Activated B cell treated with CpG ODN at 0.5 μM for 24 hours (primary cell): ENCODE data around the gene HDGFL3. TPM values are rescaled to one million over a fixed set of nuclear protein-coding genes. Genes with fewer than 3 reads are reported as not detected.
"Not testable (repeated sequence)": the region's sequence is repeated elsewhere in the genome, so short reads cannot be mapped to it uniquely, and the experiment has no call there.

Source experiments
- ATAC-seq: fragments of 200-7000 bp; cut with Tn5 transposase; one replicate; pipeline ENCODE4 v1.10.0; 2021; ENCODE audit warnings: low read depth, mild to moderate bottlenecking, moderate library complexity
- CTCF ChIA-PET: fragments of 350-600 bp; sonication (Branson Sonifier 250); formaldehyde crosslinking; loops from one replicate; lab custom pipeline; 2021; ENCODE audit warnings: antibody characterized with exemption; lab: Charles Lee
- POLR2A ChIA-PET: fragments of 350-600 bp; sonication (Branson Sonifier 250); formaldehyde crosslinking; loops from one replicate; lab custom pipeline; 2021; ENCODE audit warnings: antibody characterized with exemption; lab: Charles Lee
- DNase-seq: peaks from one replicate; pipeline ENCODE4 v3.0.0; 2022
- H3K27ac Mint-ChIP-seq: one replicate; pipeline ENCODE4 v1.8.0; 2020; ENCODE audit warnings: mixed read lengths
- H3K27me3 Mint-ChIP-seq: one replicate; pipeline ENCODE4 v1.8.0; 2021; ENCODE audit warnings: mixed read lengths
- H3K36me3 Mint-ChIP-seq: one replicate; pipeline ENCODE4 v1.8.0; 2021; ENCODE audit warnings: low read depth, mixed read lengths
- H3K4me1 Mint-ChIP-seq: one replicate; pipeline ENCODE4 v1.8.0; 2021; ENCODE audit warnings: mixed read lengths
- H3K4me3 Mint-ChIP-seq: one replicate; pipeline ENCODE4 v1.8.0; 2020; ENCODE audit warnings: mild to moderate bottlenecking, mixed read lengths
- H3K9me3 Mint-ChIP-seq: one replicate; pipeline ENCODE4 v1.8.0; 2020; ENCODE audit warnings: mixed read lengths
- CTCF ChIP-seq: fragments of 200-600 bp; IDR thresholded peaks from one replicate; pipeline ENCODE4 v1.8.0; 2022; ENCODE audit warnings: antibody characterized with exemption, mild to moderate bottlenecking
- intact Hi-C: fragments of 100-400 bp; cut with micrococcal nuclease; formaldehyde crosslinking; loops from one replicate; pipeline ENCODE4 v1.15.1; 2024
- total RNA-seq: library from RNA; stranded (reverse); gene quantifications from 2 replicates; pipeline ENCODE4 v1.2.3, GENCODE V29; 2022

The HDGFL3 gene
- total RNA-seq, 1 donor from 2014 or later, result 1.8 TPM

DNA sequence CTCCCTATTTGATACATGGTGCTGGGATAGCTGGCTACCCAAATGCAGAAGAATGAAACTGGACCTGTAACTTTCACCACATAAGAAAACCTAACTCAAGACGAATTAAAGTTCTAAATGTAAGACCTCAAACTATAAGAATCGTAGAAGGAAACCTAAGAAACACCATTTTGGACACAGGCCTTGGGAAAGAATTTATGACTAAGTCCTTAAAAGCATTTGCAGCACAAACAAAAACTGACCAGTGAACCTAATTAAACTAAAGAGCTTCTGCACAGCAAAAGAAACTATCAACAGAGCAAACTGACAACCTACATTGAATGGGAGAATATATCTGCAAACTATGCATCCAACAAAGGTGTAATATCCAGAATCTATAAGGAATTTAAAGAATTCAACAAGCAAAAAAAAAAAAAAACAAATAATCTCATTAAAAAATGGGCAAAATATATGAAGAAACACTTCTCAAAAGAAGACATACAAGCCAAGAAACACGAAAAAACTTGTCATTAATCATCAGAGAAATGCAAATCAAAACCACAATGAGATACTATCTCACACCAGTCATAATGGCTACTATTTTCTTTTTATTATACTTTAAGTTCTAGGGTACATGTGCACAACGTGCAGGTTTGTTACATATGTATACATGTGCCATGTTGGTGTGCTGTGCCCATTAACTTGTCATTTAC is 37.0 kb downstream of the HDGFL3 start:
- intact Hi-C loops, result no loop called here
- Mint-ChIP-seq H3K36me3 (peaks cover 2% of the 10 kb centered on the region), H3K4me1 (no peaks in the 10 kb centered on the region), H3K27me3 (peaks cover 9% of the 10 kb centered on the region), H3K9me3 (peaks cover 11% of the 10 kb centered on the region), H3K4me3 (no peak overlapping the region), H3K27ac (no peak overlapping the region)
- ATAC-seq (no peak), DNase-seq (no peak)
- CTCF ChIA-PET, result no interaction called here
- POLR2A ChIA-PET, result interaction anchor here (0.7 kb wide), 1 partner anchor 54 kb away, joined by 4 read pairs; no protein-coding TSS in a partner anchor
- TF ChIP-seq CTCF, result no peak

- H3K27me3 Mint-ChIP-seq, H3K36me3 Mint-ChIP-seq, H3K27ac Mint-ChIP-seq, DNase-seq, H3K4me1 Mint-ChIP-seq, intact Hi-C loops, POLR2A ChIA-PET, ATAC-seq, H3K4me3 Mint-ChIP-seq, CTCF ChIA-PET: not testable (repeated sequence)
- peaks cover 11% of the 10 kb centered on the region for H3K9me3 Mint-ChIP-seq
Observed at GRCh38 chr15:83169576-83169975, 38.0 kb downstream of the HDGFL3 start.

DNA sequence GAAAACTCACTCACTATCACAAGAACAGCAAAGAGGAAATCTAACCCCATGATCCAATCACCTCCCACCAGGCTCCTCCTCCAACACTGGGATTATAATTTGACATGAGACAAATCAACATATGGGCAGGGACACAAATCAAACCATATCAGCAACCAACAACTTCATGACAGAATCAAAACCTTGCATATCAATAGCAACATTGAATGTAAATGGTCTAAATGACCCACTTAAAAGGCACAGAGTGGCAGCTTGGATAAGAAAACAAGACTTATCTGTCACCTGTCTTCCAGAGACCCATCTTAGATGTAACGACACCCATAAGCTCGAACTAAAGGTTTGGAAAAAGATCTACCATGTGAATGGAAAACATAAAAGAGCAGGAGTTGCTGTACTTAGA is 40.8 kb downstream of the HDGFL3 start:
- TF ChIP-seq CTCF, result no peak
- no peak for DNase-seq
- no peaks in the 10 kb centered on the region for H3K4me1 Mint-ChIP-seq
- peaks cover 2% of the 10 kb centered on the region for H3K36me3 Mint-ChIP-seq
- no peak for ATAC-seq
- ChIA-PET POLR2A (no interaction called here), CTCF (no interaction called here)
- intact Hi-C loops, result no loop called here
- no peak overlapping the region for H3K27ac Mint-ChIP-seq
- no peak overlapping the region for H3K4me3 Mint-ChIP-seq
- peaks cover 11% of the 10 kb centered on the region for H3K9me3 Mint-ChIP-seq
- H3K27me3 Mint-ChIP-seq, result peaks cover 9% of the 10 kb centered on the region

- no peak overlapping the region for H3K27ac Mint-ChIP-seq
- ATAC-seq (no peak), DNase-seq (no peak)
- no peak overlapping the region for H3K4me3 Mint-ChIP-seq
- ChIA-PET CTCF (no interaction called here), POLR2A (no interaction called here)
- TF ChIP-seq CTCF, result no peak
- peaks cover 11% of the 10 kb centered on the region for H3K9me3 Mint-ChIP-seq
- H3K27me3 Mint-ChIP-seq, result peaks cover 9% of the 10 kb centered on the region
- intact Hi-C loops, result no loop called here
- H3K36me3 Mint-ChIP-seq, result peaks cover 2% of the 10 kb centered on the region
- no peaks in the 10 kb centered on the region for H3K4me1 Mint-ChIP-seq
Observed at GRCh38 chr15:83166218-83166617, 41.4 kb downstream of the HDGFL3 start.

DNA sequence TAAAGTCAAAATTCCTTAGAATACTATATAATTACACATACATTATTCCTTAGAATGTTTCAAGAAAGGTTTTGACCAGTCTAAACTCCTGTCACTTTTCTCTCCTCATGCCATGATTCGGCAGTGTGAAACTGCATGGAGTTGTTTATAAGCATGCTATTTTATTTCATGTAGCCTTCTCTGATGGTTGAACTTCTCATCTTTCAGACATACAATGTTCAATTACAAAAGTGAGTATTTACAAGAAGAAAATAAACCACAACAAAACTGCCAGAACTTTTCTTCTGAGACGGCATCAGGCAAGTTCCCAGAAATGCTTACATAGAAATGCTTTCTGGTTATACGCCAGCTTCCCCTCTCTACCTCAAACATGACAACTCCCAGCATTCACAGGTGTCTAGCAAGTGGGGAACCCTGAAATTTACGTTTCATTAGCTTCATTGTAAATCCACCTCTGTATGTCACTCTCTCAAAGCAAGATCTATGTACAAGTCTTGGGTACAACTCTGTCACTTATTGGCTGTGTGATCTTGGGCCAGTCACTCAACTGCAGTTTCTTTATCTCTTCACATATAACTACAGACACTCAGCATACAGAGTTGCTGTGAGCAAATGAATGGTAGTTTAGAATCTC is 42.7 kb downstream of the HDGFL3 start:
- Mint-ChIP-seq H3K4me1 (no peaks in the 10 kb centered on the region), H3K36me3 (peaks cover 2% of the 10 kb centered on the region), H3K4me3 (no peak overlapping the region), H3K27me3 (peaks cover 16% of the 10 kb centered on the region), H3K27ac (no peak overlapping the region), H3K9me3 (peaks cover 11% of the 10 kb centered on the region)
- no peak for TF ChIP-seq CTCF
- CTCF ChIA-PET, result no interaction called here
- ATAC-seq (no peak), DNase-seq (no peak)
- intact Hi-C loops, result no loop called here
- POLR2A ChIA-PET, result no interaction called here
